Ishikawa (cell line): ENCODE results near the gene GIMAP7.

Experiments used
- EGR1 ChIP-seq: IDR thresholded peaks from 2 replicates; pipeline ENCODE4 v1.6.1; 2012
- ZBTB7A ChIP-seq: IDR thresholded peaks from 2 replicates; pipeline ENCODE4 v1.6.1; 2012; ENCODE audit warnings: low read depth

DNA sequence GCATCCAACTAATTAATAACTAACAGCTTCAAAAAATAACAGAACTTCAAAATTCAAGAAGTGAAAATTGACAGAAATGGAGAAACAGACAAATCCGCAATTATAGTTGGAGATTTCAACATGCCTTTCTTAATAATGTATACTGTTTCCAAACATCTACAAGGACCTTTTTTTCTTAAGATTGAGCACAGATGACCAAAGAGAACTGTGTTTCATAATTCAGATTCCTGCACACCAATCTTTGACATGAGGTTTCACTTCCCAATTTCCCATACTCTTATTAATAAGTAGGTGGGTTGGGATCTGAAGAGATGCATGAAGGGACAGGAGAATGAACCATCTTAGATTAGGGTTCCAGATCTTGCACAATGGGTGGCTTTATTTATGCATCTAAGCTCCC lies 24.9 kb upstream of the GIMAP7 start:
- no peak for TF ChIP-seq EGR1
- TF ChIP-seq ZBTB7A = no peak
